ENCODE results near the gene RSPH1. TPM values are rescaled to one million over a fixed set of nuclear protein-coding genes. Genes with fewer than 3 reads are reported as not detected.

The RSPH1 gene
- total RNA-seq, 2 experiments from 2014 or later = not detected

DNA sequence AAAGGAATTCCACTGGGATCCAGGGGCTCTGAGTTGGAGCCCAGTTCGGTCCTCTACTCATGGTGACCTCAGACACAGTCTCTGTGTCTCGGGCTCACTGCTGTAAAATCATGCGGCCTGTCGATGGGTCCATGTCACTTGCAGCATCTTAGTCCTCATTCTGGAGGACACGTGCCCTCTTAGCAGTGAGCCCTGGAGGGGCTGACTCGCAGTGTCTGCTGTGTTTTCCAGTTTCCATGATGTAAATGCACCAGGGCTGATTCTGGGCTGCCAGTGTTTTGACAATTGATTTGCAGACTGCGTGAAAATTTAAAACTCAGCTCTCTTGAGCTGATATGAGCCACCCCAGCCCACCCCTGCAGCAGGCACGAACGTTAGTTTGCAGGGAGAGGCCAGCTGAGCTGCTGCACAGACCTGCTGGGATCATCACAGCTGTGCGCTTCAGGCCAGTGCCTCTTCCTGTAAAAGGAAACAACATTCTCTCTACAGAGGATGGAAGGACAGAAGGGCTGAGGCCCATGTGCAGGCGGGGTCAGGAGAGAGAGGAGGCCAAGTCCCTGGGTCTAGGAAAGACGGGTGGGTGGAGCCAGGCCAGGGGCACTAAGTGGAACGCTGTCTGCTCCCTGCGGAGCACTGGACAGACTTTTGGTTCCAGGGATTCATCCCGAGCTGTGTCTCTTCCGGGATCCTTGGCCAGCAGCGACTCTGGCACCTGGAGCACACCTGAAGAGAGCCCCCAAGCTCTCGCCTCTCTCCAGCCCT, 42.6 kb downstream of the RSPH1 start:
- ATAC-seq (no peak), DNase-seq (peak; percentile 19)
- intact Hi-C loops (cut with micrococcal nuclease) = no loop called here
- TF ChIP-seq CTCF (IDR thresholded peaks at IDR 0.05) = no peak
- ChIA-PET CTCF (interaction anchor here (1.2 kb wide), 1 partner anchor 116 kb away, joined by 3 read pairs; no protein-coding TSS in a partner anchor), POLR2A (no interaction called here)
- H3K4me1 Mint-ChIP-seq (ENCODE audit: low read depth) = peaks cover 46% of the 10 kb centered on the region
- no peaks in the 10 kb centered on the region for H3K36me3 Mint-ChIP-seq (ENCODE audit: low read depth)
- H3K27me3 Mint-ChIP-seq = no peaks in the 10 kb centered on the region
- H3K27ac Mint-ChIP-seq = no peak overlapping the region
- H3K4me3 Mint-ChIP-seq = no peak overlapping the region
- H3K9me3 Mint-ChIP-seq = no peaks in the 10 kb centered on the region

DNA sequence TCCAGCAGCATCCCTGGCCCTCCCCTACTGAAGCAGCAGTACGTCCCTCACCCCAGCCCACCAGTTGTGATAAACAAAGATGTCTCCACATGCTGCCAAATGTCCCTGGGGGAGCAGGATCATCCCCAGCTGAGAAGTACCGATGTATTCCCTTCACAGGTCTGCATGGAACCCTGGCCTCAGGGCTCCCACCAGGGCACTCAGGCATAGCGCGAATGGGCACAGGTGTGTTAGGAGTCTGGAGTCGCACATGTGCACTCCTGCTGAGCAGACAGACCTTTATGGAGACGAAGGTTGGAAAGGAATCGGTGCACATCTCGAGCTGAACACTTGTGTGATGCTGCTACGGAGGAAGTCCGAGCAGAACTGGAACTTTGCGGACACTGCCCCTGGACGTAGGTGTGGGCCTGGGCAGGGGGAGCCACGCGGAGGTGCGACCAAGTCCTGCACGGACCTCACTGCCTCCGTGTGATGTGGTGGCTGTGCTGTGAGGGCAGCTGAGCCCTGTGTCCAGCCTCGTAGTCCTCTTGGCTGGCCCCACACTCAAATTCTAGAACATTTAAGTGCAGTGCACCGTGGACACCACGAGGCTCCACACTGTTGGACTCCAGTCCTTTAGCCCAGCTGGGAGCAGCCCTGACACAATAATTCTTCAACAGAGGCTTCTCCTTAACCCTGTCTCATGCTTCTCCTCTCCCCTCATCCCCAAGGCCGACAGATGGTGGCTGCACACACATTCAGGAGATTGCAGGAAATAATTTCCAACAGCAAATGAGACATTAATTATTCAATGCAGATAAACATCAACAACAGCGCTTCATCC, 43.4 kb downstream of the RSPH1 start:
- Mint-ChIP-seq H3K27me3 (no peaks in the 10 kb centered on the region), H3K36me3 (ENCODE audit: low read depth) (peaks cover 7% of the 10 kb centered on the region), H3K27ac (no peak overlapping the region), H3K9me3 (no peaks in the 10 kb centered on the region), H3K4me3 (no peak overlapping the region), H3K4me1 (ENCODE audit: low read depth) (peaks cover 54% of the 10 kb centered on the region)
- intact Hi-C loops (cut with micrococcal nuclease) = no loop called here
- no peak for DNase-seq
- ATAC-seq = no peak
- TF ChIP-seq CTCF (IDR thresholded peaks at IDR 0.05) = no peak
- ChIA-PET CTCF (interaction anchor here (1.1 to 4.6 kb wide), 3 partner anchors 70 to 143 kb away, joined by 3 to 39 read pairs (median 25); no protein-coding TSS in a partner anchor), POLR2A (interaction anchor here (0.8 kb wide), 1 partner anchor 60 kb away, joined by 4 read pairs; no protein-coding TSS in a partner anchor)

GRCh38 chr21:42451941-42452340, 44.1 kb downstream of the RSPH1 start:
- no peak for ATAC-seq
- Mint-ChIP-seq H3K4me1 (ENCODE audit: low read depth) (peaks cover 58% of the 10 kb centered on the region), H3K9me3 (no peaks in the 10 kb centered on the region), H3K27ac (no peak overlapping the region), H3K4me3 (no peak overlapping the region), H3K27me3 (no peaks in the 10 kb centered on the region), H3K36me3 (ENCODE audit: low read depth) (peaks cover 14% of the 10 kb centered on the region)
- ChIA-PET POLR2A (interaction anchor here (0.8 kb wide), 1 partner anchor 59 kb away, joined by 4 read pairs; no protein-coding TSS in a partner anchor), CTCF (interaction anchor here (1.1 to 4.6 kb wide), 3 partner anchors 70 to 142 kb away, joined by 3 to 39 read pairs (median 25); no protein-coding TSS in a partner anchor)
- DNase-seq = no peak
- intact Hi-C loops (cut with micrococcal nuclease) = no loop called here
- no peak for TF ChIP-seq CTCF (IDR thresholded peaks at IDR 0.05)

GRCh38 chr21:42448686-42449085, 47.3 kb downstream of the RSPH1 start:
- DNase-seq (no peak), ATAC-seq (no peak)
- H3K36me3 Mint-ChIP-seq (ENCODE audit: low read depth) = peaks cover 43% of the 10 kb centered on the region
- H3K4me1 Mint-ChIP-seq (ENCODE audit: low read depth) = peaks cover 57% of the 10 kb centered on the region
- no peak overlapping the region for H3K4me3 Mint-ChIP-seq
- H3K27me3 Mint-ChIP-seq = no peaks in the 10 kb centered on the region
- intact Hi-C loops (cut with micrococcal nuclease) = loop anchor here (5.0 kb wide), 1 partner anchor 111 kb away; no protein-coding TSS in a partner anchor
- H3K9me3 Mint-ChIP-seq = no peaks in the 10 kb centered on the region
- CTCF ChIA-PET = interaction anchor here (0.9 to 4.6 kb wide), 7 partner anchors 82 to 144 kb away, joined by 3 to 39 read pairs (median 6); no protein-coding TSS in a partner anchor
- no peak overlapping the region for H3K27ac Mint-ChIP-seq
- no peak for TF ChIP-seq CTCF (IDR thresholded peaks at IDR 0.05)
- POLR2A ChIA-PET = interaction anchor here (0.6 to 0.9 kb wide), 4 partner anchors 36 to 211 kb away, joined by 3 to 4 read pairs (median 4); no protein-coding TSS in a partner anchor

Data from activated CD8-positive, alpha-beta T cell treated with anti-CD3 and anti-CD28 coated beads for 36 hours (primary cell).